Ovary (tissue), 9 donors: ENCODE data around the gene DTHD1. TPM values are rescaled to one million over a fixed set of nuclear protein-coding genes. Genes with fewer than 3 reads are reported as not detected.

Experiments used
- DNase-seq, 5 donors: peaks; one replicate each; pipeline ENCODE4 v3.0.0-alpha.2; 2019 to 2020
- H3K27ac ChIP-seq, 2 donors: fragments of 200-600 bp; one replicate each; pipeline versions ENCODE4 v1.5.1 to v1.8.0; 2019 to 2022
- H3K27me3 ChIP-seq: fragments of 200-600 bp; one replicate; pipeline ENCODE4 v1.8.0; 2022
- H3K36me3 ChIP-seq: fragments of 200-600 bp; sonication (generic); one replicate; pipeline ENCODE4 v1.5.1; 2019
- H3K4me1 ChIP-seq: one replicate; pipeline ENCODE4 v1.8.1; 2013; ENCODE audit warnings: mild to moderate bottlenecking, moderate library complexity; ENCODE audit not compliant: insufficient read depth
- H3K4me3 ChIP-seq: fragments of 200-600 bp; sonication (generic); one replicate; pipeline ENCODE4 v1.5.1; 2017
- H3K9me3 ChIP-seq, 2 donors: fragments of 200-600 bp in 1 of 2; sonication (generic) in 1 of 2; one replicate each; pipeline versions ENCODE4 v1.5.1 to v1.8.1; 2013 to 2019; ENCODE audit warnings: mild to moderate bottlenecking in 1 of 2, moderate library complexity in 1 of 2
- CTCF ChIP-seq, 3 donors: fragments of 450-650 bp in 2 of 3; fragments of 200-600 bp in 1 of 3; IDR thresholded peaks; one replicate each; pipeline versions ENCODE4 v1.5.1 to v1.8.0; 2016 to 2022; ENCODE audit warnings: antibody characterized with exemption in 3 of 3, mild to moderate bottlenecking in 1 of 3
- EP300 ChIP-seq: sonication (generic); formaldehyde crosslinking; IDR thresholded peaks from one replicate; pipeline ENCODE4 v1.6.1; 2017; ENCODE audit warnings: antibody characterized with exemption
- POLR2A ChIP-seq: fragments of 450-650 bp; IDR thresholded peaks from one replicate; pipeline ENCODE4 v1.6.1; 2017; ENCODE audit warnings: antibody characterized with exemption, mild to moderate bottlenecking, moderate library complexity
- WGBS, 3 donors: extraction: QIAGEN DNeasy Blood & Tissue Kit in 1 of 3; methylation state at CpG; one replicate each; pipeline versions ENCODE4 v1.1.5 to v1.1.7; 2013 to 2017; 5-methylcytosine and 5-hydroxymethylcytosine counted together
- intact Hi-C, 4 donors: fragments of 100-400 bp; cut with DNase I; formaldehyde crosslinking; loops; one replicate each; pipeline versions ENCODE4 v1.11.0 to v1.15.1; 2022 to 2023
- polyA plus RNA-seq, 2 donors: library from polyadenylated mRNA; stranded (reverse); fragments of 200-250 nt in 1 of 2; fragments of 350-450 nt in 1 of 2; fragmentation: Illumina TruSeq in 1 of 2; extraction: RNeasy Lipid Tissue Mini Kit (QIAGEN cat#74804) in 1 of 2; gene quantifications; one replicate each; pipeline ENCODE4 v1.2.3, GENCODE V29; 2013 to 2014
- total RNA-seq, 7 donors: library from RNA; depleted of rRNA in 2 of 7; stranded (reverse); fragments of >200 nt in 2 of 7; fragmentation: NEBNext Ultra II Directional in 3 of 7; extraction: Animal tissue kit (Norgen Biotek cat#: 25700) in 3 of 7; gene quantifications; one replicate each; pipeline versions ENCODE4 v1.1.0 to v1.2.4, GENCODE V29; 2016 to 2023
- donor health status: DM: no; HTN: no; CAD: no; lungs with moderate emphysema.
- donor health status: DM: no; HTN: no; CAD: no.
- donor health status: Bipolar disorder and iron deficiency.
- donor health status: DM: yes; HTN: yes; CAD: no.
- donor health status: DM: no; HTN: no; CAD: no.
- donor health status: DM: yes; HTN: yes; CAD: no.

The DTHD1 gene
- total and polyA plus RNA-seq, 9 donors = 0.04 to 14.8 (median 0.99) TPM; not detected in 2

- Histone ChIP-seq H3K27me3 (no peaks in the 10 kb centered on the region), H3K4me1 (no peaks in the 10 kb centered on the region), H3K36me3 (no peaks in the 10 kb centered on the region), H3K4me3 (no peak overlapping the region), H3K27ac (no peak overlapping the region), H3K9me3 (no peaks in the 10 kb centered on the region)
- intact Hi-C loops = no loop called here
- 76 to 83% (median 79%) methylated on average over 4 of the region's 4 CpGs for WGBS, 3 donors
- TF ChIP-seq EP300 (no peak), CTCF (IDR thresholded peaks at IDR 0.05) (no peak), POLR2A (no peak)
- no peak for DNase-seq
These were observed 28.8 kb downstream of the DTHD1 start for GRCh38 chr4:36310216-36310615.

- peak in 1 of 5 donors; percentile 16 for DNase-seq
- no peaks in the 10 kb centered on the region for H3K36me3 ChIP-seq
- WGBS, 3 donors = 74 to 80% (median 76%) methylated on average over 8 of the region's 8 CpGs
- no peaks in the 10 kb centered on the region for H3K4me1 ChIP-seq
- TF ChIP-seq POLR2A (no peak), EP300 (no peak), CTCF (IDR thresholded peaks at IDR 0.05) (no peak)
- no peaks in the 10 kb centered on the region for H3K27me3 ChIP-seq
- intact Hi-C loops = no loop called here
- H3K9me3 ChIP-seq = no peaks in the 10 kb centered on the region
- H3K27ac ChIP-seq = no peak overlapping the region
- H3K4me3 ChIP-seq = no peak overlapping the region
These were observed 29.4 kb downstream of the DTHD1 start for GRCh38 chr4:36310793-36311192.

GRCh38 chr4:36312511-36312910 lies 31.1 kb downstream of the DTHD1 start:
- TF ChIP-seq CTCF (IDR thresholded peaks at IDR 0.05) = no peak
- no peak for TF ChIP-seq POLR2A
- no peak for TF ChIP-seq EP300
- intact Hi-C loops = no loop called here
- Histone ChIP-seq H3K4me3 (no peak overlapping the region), H3K4me1 (no peaks in the 10 kb centered on the region), H3K9me3 (no peaks in the 10 kb centered on the region), H3K27ac (no peak overlapping the region), H3K27me3 (no peaks in the 10 kb centered on the region), H3K36me3 (no peaks in the 10 kb centered on the region)
- WGBS, 3 donors = 77 to 83% (median 77%) methylated on average over 3 of the region's 3 CpGs
- no peak for DNase-seq

- TF ChIP-seq POLR2A = no peak
- TF ChIP-seq EP300 = no peak
- TF ChIP-seq CTCF (IDR thresholded peaks at IDR 0.05) = no peak
- intact Hi-C loops = no loop called here
- H3K9me3 ChIP-seq = no peaks in the 10 kb centered on the region
- no peaks in the 10 kb centered on the region for H3K27me3 ChIP-seq
- H3K4me3 ChIP-seq = no peak overlapping the region
- H3K27ac ChIP-seq = no peak overlapping the region
- H3K36me3 ChIP-seq = no peaks in the 10 kb centered on the region
- no peaks in the 10 kb centered on the region for H3K4me1 ChIP-seq
- no peak for DNase-seq
These were observed 31.9 kb downstream of the DTHD1 start for GRCh38 chr4:36313301-36313700.

- H3K27ac ChIP-seq = no peak overlapping the region
- H3K4me3 ChIP-seq = no peak overlapping the region
- no peak for DNase-seq
- no peaks in the 10 kb centered on the region for H3K9me3 ChIP-seq
- WGBS, 3 donors = 49 to 55% (median 49%) methylated on average over 1 of the region's 1 CpG
- H3K4me1 ChIP-seq = no peaks in the 10 kb centered on the region
- intact Hi-C loops = no loop called here
- no peaks in the 10 kb centered on the region for H3K36me3 ChIP-seq
- H3K27me3 ChIP-seq = no peaks in the 10 kb centered on the region
- no peak for TF ChIP-seq CTCF (IDR thresholded peaks at IDR 0.05)
These were observed 32.3 kb downstream of the DTHD1 start for GRCh38 chr4:36313703-36314102.
